Measurements from ENCODE around the gene KCNK6. TPM values are rescaled to one million over a fixed set of nuclear protein-coding genes. Genes with fewer than 3 reads are reported as not detected.

KCNK6 gene
- total and polyA plus RNA-seq, 2 experiments from 2014 or later, result 9.0 to 14.6 TPM

DNA sequence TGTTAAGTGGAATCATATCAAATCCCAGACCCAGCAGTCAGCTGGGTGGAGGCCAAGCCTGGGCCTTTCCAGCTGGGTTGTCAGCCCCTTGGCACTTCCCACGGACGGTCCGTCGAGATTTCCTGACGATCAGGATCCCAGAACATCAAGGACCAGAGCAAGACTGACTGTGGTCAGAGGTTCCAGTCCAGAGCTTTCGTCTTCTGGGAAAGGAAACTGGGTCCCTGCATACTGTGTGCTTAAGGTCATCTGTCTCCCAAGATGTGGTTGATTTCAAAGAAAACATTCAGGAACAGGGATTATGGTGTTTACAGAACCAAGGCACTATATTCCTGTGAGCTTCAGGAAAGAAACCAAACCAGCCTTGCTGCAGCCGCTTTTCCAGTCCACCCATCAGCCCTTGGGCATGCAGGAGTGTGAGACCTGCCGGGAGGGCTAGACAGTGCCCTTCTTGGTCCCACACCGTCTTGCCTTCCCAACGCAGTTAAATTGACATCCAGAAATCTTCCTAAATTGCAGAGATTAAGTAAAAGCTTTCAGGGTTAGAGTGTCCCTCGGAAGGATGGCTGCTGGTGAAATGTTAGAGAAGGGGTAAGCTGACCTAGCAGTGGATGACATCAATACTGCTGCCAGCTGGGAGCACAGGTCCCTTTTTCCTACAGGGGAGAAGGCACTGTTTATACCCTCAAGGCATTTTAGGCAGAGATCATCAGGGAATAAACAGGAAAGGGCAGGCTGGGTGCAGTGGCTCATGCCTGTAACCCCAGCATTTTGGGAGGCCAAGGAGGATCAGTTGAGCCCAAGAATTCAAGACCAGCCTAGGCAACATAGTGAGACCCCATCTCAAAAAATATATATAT, 20.6 kb upstream of the KCNK6 start:
- H3K4me3 ChIP-seq, result no peak overlapping the region
- H3K36me3 ChIP-seq (ENCODE audit: insufficient read depth), result no peaks in the 10 kb centered on the region
- Mint-ChIP-seq H3K27ac (no peak overlapping the region), H3K4me3 (no peak overlapping the region), H3K4me1 (peaks cover 8% of the 10 kb centered on the region; the same call in 2 of the 3 replicates), H3K9me3 (peaks cover 6% of the 10 kb centered on the region; the same call in 1 of the 3 replicates), H3K36me3 (ENCODE audit: low read depth) (no peaks in the 10 kb centered on the region), H3K27me3 (ENCODE audit: insufficient read depth, low read depth, poor library complexity) (peaks cover 17% of the 10 kb centered on the region)
- H3K79me2 ChIP-seq (replicated peaks; ENCODE audit: insufficient read depth), result no peaks in the 10 kb centered on the region
- no peak overlapping the region for H2AFZ ChIP-seq
- DNase-seq (ENCODE audit: low spot score) (no peak), ATAC-seq (no peak)
- H3K27ac ChIP-seq (ENCODE audit: low read depth), result no peak overlapping the region
- TF ChIP-seq, protein P1, sequence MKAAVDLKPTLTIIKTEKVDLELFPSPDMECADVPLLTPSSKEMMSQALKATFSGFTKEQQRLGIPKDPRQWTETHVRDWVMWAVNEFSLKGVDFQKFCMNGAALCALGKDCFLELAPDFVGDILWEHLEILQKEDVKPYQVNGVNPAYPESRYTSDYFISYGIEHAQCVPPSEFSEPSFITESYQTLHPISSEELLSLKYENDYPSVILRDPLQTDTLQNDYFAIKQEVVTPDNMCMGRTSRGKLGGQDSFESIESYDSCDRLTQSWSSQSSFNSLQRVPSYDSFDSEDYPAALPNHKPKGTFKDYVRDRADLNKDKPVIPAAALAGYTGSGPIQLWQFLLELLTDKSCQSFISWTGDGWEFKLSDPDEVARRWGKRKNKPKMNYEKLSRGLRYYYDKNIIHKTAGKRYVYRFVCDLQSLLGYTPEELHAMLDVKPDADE (IDR thresholded peaks at IDR 0.05), result no peak
- TF ChIP-seq, protein P2, sequence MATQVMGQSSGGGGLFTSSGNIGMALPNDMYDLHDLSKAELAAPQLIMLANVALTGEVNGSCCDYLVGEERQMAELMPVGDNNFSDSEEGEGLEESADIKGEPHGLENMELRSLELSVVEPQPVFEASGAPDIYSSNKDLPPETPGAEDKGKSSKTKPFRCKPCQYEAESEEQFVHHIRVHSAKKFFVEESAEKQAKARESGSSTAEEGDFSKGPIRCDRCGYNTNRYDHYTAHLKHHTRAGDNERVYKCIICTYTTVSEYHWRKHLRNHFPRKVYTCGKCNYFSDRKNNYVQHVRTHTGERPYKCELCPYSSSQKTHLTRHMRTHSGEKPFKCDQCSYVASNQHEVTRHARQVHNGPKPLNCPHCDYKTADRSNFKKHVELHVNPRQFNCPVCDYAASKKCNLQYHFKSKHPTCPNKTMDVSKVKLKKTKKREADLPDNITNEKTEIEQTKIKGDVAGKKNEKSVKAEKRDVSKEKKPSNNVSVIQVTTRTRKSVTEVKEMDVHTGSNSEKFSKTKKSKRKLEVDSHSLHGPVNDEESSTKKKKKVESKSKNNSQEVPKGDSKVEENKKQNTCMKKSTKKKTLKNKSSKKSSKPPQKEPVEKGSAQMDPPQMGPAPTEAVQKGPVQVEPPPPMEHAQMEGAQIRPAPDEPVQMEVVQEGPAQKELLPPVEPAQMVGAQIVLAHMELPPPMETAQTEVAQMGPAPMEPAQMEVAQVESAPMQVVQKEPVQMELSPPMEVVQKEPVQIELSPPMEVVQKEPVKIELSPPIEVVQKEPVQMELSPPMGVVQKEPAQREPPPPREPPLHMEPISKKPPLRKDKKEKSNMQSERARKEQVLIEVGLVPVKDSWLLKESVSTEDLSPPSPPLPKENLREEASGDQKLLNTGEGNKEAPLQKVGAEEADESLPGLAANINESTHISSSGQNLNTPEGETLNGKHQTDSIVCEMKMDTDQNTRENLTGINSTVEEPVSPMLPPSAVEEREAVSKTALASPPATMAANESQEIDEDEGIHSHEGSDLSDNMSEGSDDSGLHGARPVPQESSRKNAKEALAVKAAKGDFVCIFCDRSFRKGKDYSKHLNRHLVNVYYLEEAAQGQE (IDR thresholded peaks at IDR 0.05; ENCODE audit: unreplicated experiment), result no peak
- TF ChIP-seq NANOG (IDR thresholded peaks at IDR 0.05; ENCODE audit: borderline replicate concordance) (no peak), JUNB (IDR thresholded peaks at IDR 0.05; ENCODE audit: unreplicated experiment) (no peak), POLR2AphosphoS5 (IDR thresholded peaks at IDR 0.05; ENCODE audit: low read depth) (no peak), ZNF114 (CRISPR knock-in tag; IDR thresholded peaks at IDR 0.05) (no peak), ZNF331 (CRISPR knock-in tag; IDR thresholded peaks at IDR 0.05; ENCODE audit: low read depth) (no peak), STAT1 (IDR thresholded peaks at IDR 0.05; ENCODE audit: unreplicated experiment) (no peak), CREB1 (CRISPR knock-in tag; IDR thresholded peaks at IDR 0.05; ENCODE audit: low read depth) (no peak), EZH2 (IDR thresholded peaks at IDR 0.05; ENCODE audit: low read depth, unreplicated experiment) (no peak), EZH2phosphoT487 (IDR thresholded peaks at IDR 0.05; ENCODE audit: unreplicated experiment) (no peak)
- TF ChIP-seq, protein P3, sequence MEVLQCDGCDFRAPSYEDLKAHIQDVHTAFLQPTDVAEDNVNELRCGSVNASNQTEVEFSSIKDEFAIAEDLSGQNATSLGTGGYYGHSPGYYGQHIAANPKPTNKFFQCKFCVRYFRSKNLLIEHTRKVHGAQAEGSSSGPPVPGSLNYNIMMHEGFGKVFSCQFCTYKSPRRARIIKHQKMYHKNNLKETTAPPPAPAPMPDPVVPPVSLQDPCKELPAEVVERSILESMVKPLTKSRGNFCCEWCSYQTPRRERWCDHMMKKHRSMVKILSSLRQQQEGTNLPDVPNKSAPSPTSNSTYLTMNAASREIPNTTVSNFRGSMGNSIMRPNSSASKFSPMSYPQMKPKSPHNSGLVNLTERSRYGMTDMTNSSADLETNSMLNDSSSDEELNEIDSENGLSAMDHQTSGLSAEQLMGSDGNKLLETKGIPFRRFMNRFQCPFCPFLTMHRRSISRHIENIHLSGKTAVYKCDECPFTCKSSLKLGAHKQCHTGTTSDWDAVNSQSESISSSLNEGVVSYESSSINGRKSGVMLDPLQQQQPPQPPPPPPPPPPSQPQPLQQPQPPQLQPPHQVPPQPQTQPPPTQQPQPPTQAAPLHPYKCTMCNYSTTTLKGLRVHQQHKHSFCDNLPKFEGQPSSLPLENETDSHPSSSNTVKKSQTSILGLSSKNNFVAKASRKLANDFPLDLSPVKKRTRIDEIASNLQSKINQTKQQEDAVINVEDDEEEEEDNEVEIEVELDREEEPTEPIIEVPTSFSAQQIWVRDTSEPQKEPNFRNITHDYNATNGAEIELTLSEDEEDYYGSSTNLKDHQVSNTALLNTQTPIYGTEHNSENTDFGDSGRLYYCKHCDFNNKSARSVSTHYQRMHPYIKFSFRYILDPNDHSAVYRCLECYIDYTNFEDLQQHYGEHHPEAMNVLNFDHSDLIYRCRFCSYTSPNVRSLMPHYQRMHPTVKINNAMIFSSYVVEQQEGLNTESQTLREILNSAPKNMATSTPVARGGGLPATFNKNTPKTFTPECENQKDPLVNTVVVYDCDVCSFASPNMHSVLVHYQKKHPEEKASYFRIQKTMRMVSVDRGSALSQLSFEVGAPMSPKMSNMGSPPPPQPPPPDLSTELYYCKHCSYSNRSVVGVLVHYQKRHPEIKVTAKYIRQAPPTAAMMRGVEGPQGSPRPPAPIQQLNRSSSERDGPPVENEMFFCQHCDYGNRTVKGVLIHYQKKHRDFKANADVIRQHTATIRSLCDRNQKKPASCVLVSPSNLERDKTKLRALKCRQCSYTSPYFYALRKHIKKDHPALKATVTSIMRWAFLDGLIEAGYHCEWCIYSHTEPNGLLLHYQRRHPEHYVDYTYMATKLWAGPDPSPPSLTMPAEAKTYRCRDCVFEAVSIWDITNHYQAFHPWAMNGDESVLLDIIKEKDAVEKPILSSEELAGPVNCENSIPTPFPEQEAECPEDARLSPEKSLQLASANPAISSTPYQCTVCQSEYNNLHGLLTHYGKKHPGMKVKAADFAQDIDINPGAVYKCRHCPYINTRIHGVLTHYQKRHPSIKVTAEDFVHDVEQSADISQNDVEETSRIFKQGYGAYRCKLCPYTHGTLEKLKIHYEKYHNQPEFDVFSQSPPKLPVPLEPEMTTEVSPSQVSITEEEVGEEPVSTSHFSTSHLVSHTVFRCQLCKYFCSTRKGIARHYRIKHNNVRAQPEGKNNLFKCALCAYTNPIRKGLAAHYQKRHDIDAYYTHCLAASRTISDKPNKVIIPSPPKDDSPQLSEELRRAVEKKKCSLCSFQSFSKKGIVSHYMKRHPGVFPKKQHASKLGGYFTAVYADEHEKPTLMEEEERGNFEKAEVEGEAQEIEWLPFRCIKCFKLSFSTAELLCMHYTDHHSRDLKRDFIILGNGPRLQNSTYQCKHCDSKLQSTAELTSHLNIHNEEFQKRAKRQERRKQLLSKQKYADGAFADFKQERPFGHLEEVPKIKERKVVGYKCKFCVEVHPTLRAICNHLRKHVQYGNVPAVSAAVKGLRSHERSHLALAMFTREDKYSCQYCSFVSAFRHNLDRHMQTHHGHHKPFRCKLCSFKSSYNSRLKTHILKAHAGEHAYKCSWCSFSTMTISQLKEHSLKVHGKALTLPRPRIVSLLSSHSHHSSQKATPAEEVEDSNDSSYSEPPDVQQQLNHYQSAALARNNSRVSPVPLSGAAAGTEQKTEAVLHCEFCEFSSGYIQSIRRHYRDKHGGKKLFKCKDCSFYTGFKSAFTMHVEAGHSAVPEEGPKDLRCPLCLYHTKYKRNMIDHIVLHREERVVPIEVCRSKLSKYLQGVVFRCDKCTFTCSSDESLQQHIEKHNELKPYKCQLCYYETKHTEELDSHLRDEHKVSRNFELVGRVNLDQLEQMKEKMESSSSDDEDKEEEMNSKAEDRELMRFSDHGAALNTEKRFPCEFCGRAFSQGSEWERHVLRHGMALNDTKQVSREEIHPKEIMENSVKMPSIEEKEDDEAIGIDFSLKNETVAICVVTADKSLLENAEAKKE (CRISPR knock-in tag; IDR thresholded peaks at IDR 0.05), result no peak
- TF ChIP-seq, protein P4, sequence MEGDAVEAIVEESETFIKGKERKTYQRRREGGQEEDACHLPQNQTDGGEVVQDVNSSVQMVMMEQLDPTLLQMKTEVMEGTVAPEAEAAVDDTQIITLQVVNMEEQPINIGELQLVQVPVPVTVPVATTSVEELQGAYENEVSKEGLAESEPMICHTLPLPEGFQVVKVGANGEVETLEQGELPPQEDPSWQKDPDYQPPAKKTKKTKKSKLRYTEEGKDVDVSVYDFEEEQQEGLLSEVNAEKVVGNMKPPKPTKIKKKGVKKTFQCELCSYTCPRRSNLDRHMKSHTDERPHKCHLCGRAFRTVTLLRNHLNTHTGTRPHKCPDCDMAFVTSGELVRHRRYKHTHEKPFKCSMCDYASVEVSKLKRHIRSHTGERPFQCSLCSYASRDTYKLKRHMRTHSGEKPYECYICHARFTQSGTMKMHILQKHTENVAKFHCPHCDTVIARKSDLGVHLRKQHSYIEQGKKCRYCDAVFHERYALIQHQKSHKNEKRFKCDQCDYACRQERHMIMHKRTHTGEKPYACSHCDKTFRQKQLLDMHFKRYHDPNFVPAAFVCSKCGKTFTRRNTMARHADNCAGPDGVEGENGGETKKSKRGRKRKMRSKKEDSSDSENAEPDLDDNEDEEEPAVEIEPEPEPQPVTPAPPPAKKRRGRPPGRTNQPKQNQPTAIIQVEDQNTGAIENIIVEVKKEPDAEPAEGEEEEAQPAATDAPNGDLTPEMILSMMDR (conservative IDR thresholded peaks at IDR 0.05; ENCODE audit: low read depth in 2 of 2), result no peak
- peaks cover 9% of the 10 kb centered on the region; the same call in 1 of the 2 replicates for H3K4me1 ChIP-seq (ENCODE audit: insufficient read depth)
- no peaks in the 10 kb centered on the region for H4K20me1 ChIP-seq (replicated peaks; ENCODE audit: insufficient read depth)
- no peak overlapping the region for H3K4me2 ChIP-seq
- no peaks in the 10 kb centered on the region; the same call in 1 of the 2 replicates for H3K27me3 ChIP-seq (ENCODE audit: insufficient read depth)
- no peaks in the 10 kb centered on the region for H3K9me2 ChIP-seq (ENCODE audit: insufficient read depth)
- H3F3A ChIP-seq (replicated peaks; ENCODE audit: low read depth), result 0 out of 2 replicates have a peak, but pooled peaks cover 4% of the 10 kb centered on the region

Measured in GM23338 (cell line).